Uterus (tissue), 4 donors: ENCODE data around the gene PSMA5. TPM values are rescaled to one million over a fixed set of nuclear protein-coding genes. Genes with fewer than 3 reads are reported as not detected.
"Not testable (repeated sequence)": the region's sequence is repeated elsewhere in the genome, so short reads cannot be mapped to it uniquely, and the experiment has no call there.

ENCODE experiments used
- DNase-seq, 2 donors: peaks; one replicate each; pipeline ENCODE4 v3.0.0-alpha.2; 2019 to 2020
- H3K27ac ChIP-seq, 2 donors: fragments of 200-600 bp; sonication (generic); 1 replicate in 1 of 2; 2 replicates in 1 of 2; pipeline ENCODE4 v1.5.1; 2016 to 2018
- H3K27me3 ChIP-seq, 2 donors: fragments of 200-600 bp; sonication (generic); one replicate each; pipeline ENCODE4 v1.5.1; 2018 to 2019; ENCODE audit warnings: control low read depth in 1 of 2
- H3K36me3 ChIP-seq, 2 donors: fragments of 200-600 bp; sonication (generic); one replicate each; pipeline ENCODE4 v1.5.1; 2019; ENCODE audit warnings: control low read depth in 1 of 2
- H3K4me1 ChIP-seq, 2 donors: fragments of 200-600 bp; sonication (generic); one replicate each; pipeline ENCODE4 v1.5.1; 2018 to 2019; ENCODE audit warnings: control low read depth in 1 of 2
- H3K4me3 ChIP-seq, 2 donors: fragments of 200-600 bp; sonication (generic); 1 replicate in 1 of 2; 2 replicates in 1 of 2; pipeline ENCODE4 v1.5.1; 2018 to 2019; ENCODE audit warnings: mild to moderate bottlenecking in 1 of 2
- H3K9me3 ChIP-seq, 2 donors: fragments of 200-600 bp; sonication (generic); one replicate each; pipeline ENCODE4 v1.5.1; 2019; ENCODE audit warnings: control low read depth in 1 of 2
- POLR2A ChIP-seq, 2 donors: fragments of 450-650 bp; IDR thresholded peaks; one replicate each; pipeline ENCODE4 v1.6.1; 2016; ENCODE audit warnings: antibody characterized with exemption in 2 of 2, mild to moderate bottlenecking in 1 of 2, moderate library complexity in 1 of 2
- intact Hi-C: fragments of 100-400 bp; cut with DNase I; formaldehyde crosslinking; loops from one replicate; pipeline ENCODE4 v1.15.1; 2023; ENCODE audit warnings: low total_unique reads
- total RNA-seq, 4 donors: library from RNA; depleted of rRNA in 3 of 4; stranded (reverse); fragments of >200 nt in 3 of 4; gene quantifications; one replicate each; pipeline versions ENCODE4 v1.1.0 to v1.2.4, GENCODE V29; 2014 to 2023
- TF ChIP-seq, protein P1 (sequence below), 4 experiments: fragments of 200-600 bp in 2 of 4; fragments of 450-650 bp in 2 of 4; sonication (generic) in 2 of 4; IDR thresholded peaks; one replicate each; pipeline ENCODE4 v1.5.1; 2016 to 2019; ENCODE audit warnings: antibody characterized with exemption in 4 of 4, mild to moderate bottlenecking in 2 of 4, moderate library complexity in 1 of 4
- donor health status: DM: yes; HTN: yes; CAD: no.

PSMA5 gene
- total RNA-seq, 4 donors from 2014 or later = 12.6 to 65.8 (median 40.7) TPM

DNA sequence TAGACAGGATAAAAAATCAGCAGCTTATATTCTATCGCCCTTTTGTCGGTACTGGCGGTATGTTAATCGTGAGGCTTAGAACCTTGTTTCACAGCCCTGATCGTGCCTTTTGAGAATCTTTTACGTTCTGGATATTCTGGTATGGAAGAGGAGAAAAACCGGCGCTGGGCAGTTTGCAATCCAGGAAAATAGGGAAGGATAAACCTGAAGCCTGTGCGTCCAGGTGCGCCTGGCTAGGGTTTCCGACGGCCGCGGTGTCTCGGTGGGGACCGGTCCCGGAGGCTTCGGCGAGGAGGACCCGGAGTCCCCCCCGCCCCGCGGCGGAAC lies 39.8 kb upstream of the PSMA5 start:
- peak overlapping the region; percentile 82 to 83 for H3K27ac ChIP-seq
- no peaks in the 10 kb centered on the region for H3K27me3 ChIP-seq

GRCh38 chr1:109457819-109458218 lies 31.6 kb upstream of the PSMA5 start:
- DNase-seq = no peak
- Histone ChIP-seq H3K9me3 (no peaks in the 10 kb centered on the region), H3K4me3 (no peak overlapping the region), H3K27ac (no peak overlapping the region), H3K4me1 (no peaks in the 10 kb centered on the region), H3K27me3 (no peaks in the 10 kb centered on the region), H3K36me3 (no peaks in the 10 kb centered on the region)
- TF ChIP-seq, protein P1, sequence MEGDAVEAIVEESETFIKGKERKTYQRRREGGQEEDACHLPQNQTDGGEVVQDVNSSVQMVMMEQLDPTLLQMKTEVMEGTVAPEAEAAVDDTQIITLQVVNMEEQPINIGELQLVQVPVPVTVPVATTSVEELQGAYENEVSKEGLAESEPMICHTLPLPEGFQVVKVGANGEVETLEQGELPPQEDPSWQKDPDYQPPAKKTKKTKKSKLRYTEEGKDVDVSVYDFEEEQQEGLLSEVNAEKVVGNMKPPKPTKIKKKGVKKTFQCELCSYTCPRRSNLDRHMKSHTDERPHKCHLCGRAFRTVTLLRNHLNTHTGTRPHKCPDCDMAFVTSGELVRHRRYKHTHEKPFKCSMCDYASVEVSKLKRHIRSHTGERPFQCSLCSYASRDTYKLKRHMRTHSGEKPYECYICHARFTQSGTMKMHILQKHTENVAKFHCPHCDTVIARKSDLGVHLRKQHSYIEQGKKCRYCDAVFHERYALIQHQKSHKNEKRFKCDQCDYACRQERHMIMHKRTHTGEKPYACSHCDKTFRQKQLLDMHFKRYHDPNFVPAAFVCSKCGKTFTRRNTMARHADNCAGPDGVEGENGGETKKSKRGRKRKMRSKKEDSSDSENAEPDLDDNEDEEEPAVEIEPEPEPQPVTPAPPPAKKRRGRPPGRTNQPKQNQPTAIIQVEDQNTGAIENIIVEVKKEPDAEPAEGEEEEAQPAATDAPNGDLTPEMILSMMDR (IDR thresholded peaks at IDR 0.05) = no peak
- TF ChIP-seq POLR2A (IDR thresholded peaks at IDR 0.05) = no peak
- intact Hi-C loops = no loop called here

More for the DNA sequence above, 39.8 kb upstream of the PSMA5 start:
- Histone ChIP-seq H3K4me3 (peak overlapping the region; percentile 47 to 50), H3K36me3 (no peaks in the 10 kb centered on the region), H3K4me1 (no peaks in the 10 kb centered on the region), H3K9me3 (no peaks in the 10 kb centered on the region)
- intact Hi-C loops = no loop called here
- DNase-seq = no peak
- TF ChIP-seq, protein P1 (IDR thresholded peaks at IDR 0.05) = no peak
- no peak for TF ChIP-seq POLR2A (IDR thresholded peaks at IDR 0.05)

DNA sequence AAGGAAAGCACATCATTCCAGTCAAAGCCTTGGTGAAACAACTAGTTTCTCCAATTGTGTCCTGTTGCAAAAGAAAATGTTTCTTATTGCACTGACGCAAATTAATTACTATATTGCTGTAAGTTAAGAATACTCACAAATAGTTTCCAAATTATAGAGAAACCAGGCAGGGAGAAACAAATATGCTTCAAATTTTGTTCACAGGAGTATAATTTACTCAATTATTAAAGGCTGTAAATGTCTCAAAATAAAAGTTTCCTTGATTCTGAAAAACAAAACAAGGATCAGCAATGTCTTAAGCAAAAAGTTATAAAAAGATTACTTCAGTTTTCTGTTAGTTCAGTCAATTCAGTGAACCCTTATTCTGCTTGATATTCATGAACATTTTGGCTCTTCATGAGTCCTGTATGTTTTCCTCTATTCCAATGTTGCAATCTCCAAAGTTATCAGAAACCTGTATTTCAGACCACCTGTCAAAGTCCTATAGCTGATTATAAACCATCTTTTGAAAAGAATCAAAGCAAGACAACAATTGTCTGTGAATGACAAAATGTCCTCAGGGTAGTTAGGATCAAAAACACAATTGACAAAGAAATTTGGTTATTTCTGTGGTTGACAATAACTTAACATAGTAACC lies 28.4 kb upstream of the PSMA5 start:
- intact Hi-C loops = no loop called here
- no peak for TF ChIP-seq POLR2A (IDR thresholded peaks at IDR 0.05)
- TF ChIP-seq, protein P1 (IDR thresholded peaks at IDR 0.05) = no peak
- no peak overlapping the region for H3K27ac ChIP-seq
- no peaks in the 10 kb centered on the region for H3K36me3 ChIP-seq
- H3K4me1 ChIP-seq = no peaks in the 10 kb centered on the region
- no peaks in the 10 kb centered on the region for H3K27me3 ChIP-seq
- DNase-seq = no peak
- no peak overlapping the region for H3K4me3 ChIP-seq
- no peaks in the 10 kb centered on the region for H3K9me3 ChIP-seq

- no peak for TF ChIP-seq POLR2A (IDR thresholded peaks at IDR 0.05)
- TF ChIP-seq, protein P1 (IDR thresholded peaks at IDR 0.05) = no peak
- intact Hi-C loops = no loop called here
- Histone ChIP-seq H3K27me3 (no peaks in the 10 kb centered on the region), H3K9me3 (no peaks in the 10 kb centered on the region), H3K36me3 (no peaks in the 10 kb centered on the region), H3K4me3 (no peak overlapping the region), H3K4me1 (no peaks in the 10 kb centered on the region), H3K27ac (no peak overlapping the region)
- no peak for DNase-seq
Measured at GRCh38 chr1:109447524-109447923, 21.3 kb upstream of the PSMA5 start.

GRCh38 chr1:109445949-109446695 lies 19.9 kb upstream of the PSMA5 start:
- DNase-seq, H3K9me3 ChIP-seq, H3K27me3 ChIP-seq, H3K4me1 ChIP-seq, H3K36me3 ChIP-seq, intact Hi-C loops, H3K4me3 ChIP-seq: not testable (repeated sequence)
- peak overlapping the region; percentile 8 to 63 for H3K27ac ChIP-seq
